GM23338 (cell line): ENCODE results near the gene WIPF1. TPM values are rescaled to one million over a fixed set of nuclear protein-coding genes. Genes with fewer than 3 reads are reported as not detected.

Source experiments
- ATAC-seq: fragments of 200-7000 bp; cut with Tn5 transposase; 3 replicates; pipeline ENCODE4 v1.9.1; 2020
- DNase-seq: peaks from one replicate; pipeline ENCODE4 v3.0.0-alpha.2; 2015; ENCODE audit warnings: low spot score
- H2AFZ ChIP-seq: fragments of 200-600 bp; sonication (generic); 2 replicates; pipeline ENCODE4 v1.8.0; 2016; ENCODE audit warnings: antibody characterized with exemption, mild to moderate bottlenecking, moderate library complexity
- H3F3A ChIP-seq: fragments of 200-600 bp; sonication (generic); replicated peaks from 2 replicates; pipeline ENCODE4 v1.8.0; 2017; ENCODE audit warnings: antibody characterized with exemption, mixed run types, low read depth
- H3K27ac ChIP-seq: fragments of 200-600 bp; sonication (generic); 2 replicates; pipeline ENCODE4 v1.6.1; 2016; ENCODE audit warnings: low read depth
- H3K27me3 ChIP-seq: fragments of 200-600 bp; sonication (generic); 2 replicates; pipeline ENCODE4 v1.8.0; 2016; ENCODE audit warnings: mild to moderate bottlenecking, mixed run types, moderate library complexity; ENCODE audit not compliant: insufficient read depth
- H3K36me3 ChIP-seq: fragments of 200-600 bp; sonication (generic); 2 replicates; pipeline ENCODE4 v1.8.0; 2016; ENCODE audit warnings: mild to moderate bottlenecking; ENCODE audit not compliant: insufficient read depth
- H3K4me1 ChIP-seq: fragments of 200-600 bp; sonication (generic); 2 replicates; pipeline ENCODE4 v1.8.0; 2016; ENCODE audit warnings: mild to moderate bottlenecking, moderate library complexity; ENCODE audit not compliant: insufficient read depth
- H3K4me2 ChIP-seq: fragments of 200-600 bp; sonication (generic); 2 replicates; pipeline ENCODE4 v1.7.1; 2017; ENCODE audit warnings: mixed run types
- H3K4me3 ChIP-seq: fragments of 200-600 bp; sonication (generic); 2 replicates; pipeline ENCODE4 v1.6.1; 2016; ENCODE audit warnings: mixed run types
- H3K79me2 ChIP-seq: fragments of 200-600 bp; sonication (generic); replicated peaks from 2 replicates; pipeline ENCODE4 v1.8.0; 2017; ENCODE audit warnings: mild to moderate bottlenecking; ENCODE audit not compliant: insufficient read depth
- H3K9me2 ChIP-seq: fragments of 200-600 bp; sonication (generic); 2 replicates; pipeline ENCODE4 v1.8.0; 2017; ENCODE audit not compliant: insufficient read depth
- H4K20me1 ChIP-seq: fragments of 200-600 bp; sonication (generic); replicated peaks from 2 replicates; pipeline ENCODE4 v1.8.0; 2017; ENCODE audit warnings: mild to moderate bottlenecking; ENCODE audit not compliant: insufficient read depth
- H3K27ac Mint-ChIP-seq: 2 replicates; pipeline ENCODE4 v1.8.0; 2020; ENCODE audit warnings: inconsistent platforms, mild to moderate bottlenecking, moderate library complexity, mixed read lengths
- H3K27me3 Mint-ChIP-seq: 3 replicates; pipeline ENCODE4 v1.8.0; 2022; ENCODE audit warnings: low read depth, mild to moderate bottlenecking, moderate library complexity, mixed read lengths, inconsistent platforms; ENCODE audit not compliant: insufficient read depth, poor library complexity
- H3K36me3 Mint-ChIP-seq: 3 replicates; pipeline ENCODE4 v1.8.0; 2021; ENCODE audit warnings: low read depth, mild to moderate bottlenecking, inconsistent platforms, moderate library complexity, mixed read lengths
- H3K4me1 Mint-ChIP-seq: 3 replicates; pipeline ENCODE4 v1.8.0; 2020; ENCODE audit warnings: mild to moderate bottlenecking, inconsistent platforms, mixed read lengths
- H3K4me3 Mint-ChIP-seq: 3 replicates; pipeline ENCODE4 v1.8.0; 2021; ENCODE audit warnings: moderate library complexity, mild to moderate bottlenecking, inconsistent platforms, mixed read lengths
- H3K9me3 Mint-ChIP-seq: 3 replicates; pipeline ENCODE4 v1.8.0; 2020; ENCODE audit warnings: moderate library complexity, mild to moderate bottlenecking, inconsistent platforms, mixed read lengths
- CREB1 ChIP-seq: fragments of 250-450 bp; sonication (Bioruptor Pico); IDR thresholded peaks from 2 replicates; pipeline ENCODE4 v1.5.0; 2020; ENCODE audit warnings: low read depth, mild to moderate bottlenecking, moderate library complexity
- EZH2 ChIP-seq: fragments of 200-600 bp; sonication (generic); IDR thresholded peaks from one replicate; pipeline ENCODE4 v1.8.0; 2017; ENCODE audit warnings: antibody characterized with exemption, mild to moderate bottlenecking, low read depth; ENCODE audit not compliant: unreplicated experiment
- EZH2phosphoT487 ChIP-seq: fragments of 200-600 bp; sonication (generic); IDR thresholded peaks from one replicate; pipeline ENCODE4 v1.8.1; 2018; ENCODE audit warnings: antibody characterized with exemption; ENCODE audit not compliant: unreplicated experiment
- JUNB ChIP-seq: IDR thresholded peaks from one replicate; pipeline ENCODE4 v1.6.1; 2016; ENCODE audit warnings: antibody characterized with exemption; ENCODE audit not compliant: unreplicated experiment
- NANOG ChIP-seq: IDR thresholded peaks from 2 replicates; pipeline ENCODE4 v1.6.1; 2016; ENCODE audit warnings: antibody characterized with exemption, borderline replicate concordance
- POLR2AphosphoS5 ChIP-seq: IDR thresholded peaks from 2 replicates; pipeline ENCODE4 v1.6.1; 2016; ENCODE audit warnings: antibody characterized with exemption, low read depth
- STAT1 ChIP-seq: IDR thresholded peaks from one replicate; pipeline ENCODE4 v1.6.1; 2016; ENCODE audit warnings: antibody characterized with exemption; ENCODE audit not compliant: unreplicated experiment
- ZNF114 ChIP-seq: fragments of 250-450 bp; sonication (Bioruptor Pico); IDR thresholded peaks from 2 replicates; pipeline ENCODE4 v1.5.0; 2020; ENCODE audit warnings: mild to moderate bottlenecking, moderate library complexity
- ZNF331 ChIP-seq: fragments of 250-450 bp; sonication (Bioruptor Pico); IDR thresholded peaks from 2 replicates; pipeline ENCODE4 v1.5.0; 2020; ENCODE audit warnings: low read depth, mild to moderate bottlenecking, moderate library complexity
- polyA plus RNA-seq: library from polyadenylated mRNA; unstranded; fragments of >200 nt; fragmentation: Nextera tagmentation; extraction: Ambion mirVana; gene quantifications from 2 replicates; pipeline ENCODE4 v1.2.1, GENCODE V29; 2016
- total RNA-seq: library from RNA; depleted of rRNA; stranded (reverse); fragments of >200 nt; shearing (Covaris generic); gene quantifications from 2 replicates; pipeline ENCODE4 v1.2.3, GENCODE V29; 2014
- TF ChIP-seq, protein P1 (sequence below), 2 experiments: fragments of 200-600 bp in 1 of 2; sonication (generic) in 1 of 2; conservative IDR thresholded peaks; 2 replicates each; pipeline versions ENCODE4 v1.5.1 to v1.6.1; 2016 to 2017; ENCODE audit warnings: antibody characterized with exemption in 2 of 2, low read depth in 2 of 2, mild to moderate bottlenecking in 2 of 2, moderate library complexity in 1 of 2
- TF ChIP-seq, protein P2 (sequence below): IDR thresholded peaks from one replicate; pipeline ENCODE4 v1.6.1; 2018; ENCODE audit warnings: antibody characterized with exemption; ENCODE audit not compliant: unreplicated experiment
- TF ChIP-seq, protein P3 (sequence below): IDR thresholded peaks from 2 replicates; pipeline ENCODE4 v1.6.1; 2016; ENCODE audit warnings: antibody characterized with exemption
- TF ChIP-seq, protein P4 (sequence below): fragments of 250-450 bp; sonication (Bioruptor Pico); IDR thresholded peaks from 2 replicates; pipeline ENCODE4 v1.5.0; 2020; ENCODE audit warnings: mild to moderate bottlenecking, moderate library complexity

The WIPF1 gene
- total and polyA plus RNA-seq, 2 experiments from 2014 or later = 3.0 to 6.0 TPM

DNA sequence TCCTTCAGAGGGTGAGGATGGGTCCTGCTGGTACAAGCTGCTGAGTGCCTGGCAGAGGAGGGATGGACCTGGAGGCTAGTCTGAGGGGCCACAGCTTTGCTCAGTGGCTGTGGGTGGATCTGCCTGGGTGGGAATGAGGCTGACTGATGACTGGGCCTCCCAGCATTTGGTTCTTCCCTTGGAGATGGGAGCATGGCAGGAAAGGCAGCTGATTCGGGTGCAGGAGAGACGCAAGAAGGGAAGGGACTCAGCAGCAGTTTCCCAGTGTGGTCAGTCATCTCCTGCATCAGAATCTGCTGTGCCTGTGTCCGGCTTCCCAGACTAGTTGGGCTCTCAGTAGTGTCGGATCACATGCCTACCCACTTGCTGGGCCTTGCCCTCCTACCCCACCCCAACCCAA lies 7.3 kb downstream of the WIPF1 start:
- Histone ChIP-seq H3K4me2 (no peak overlapping the region), H3K4me1 (peaks cover 14% of the 10 kb centered on the region), H3K9me2 (no peaks in the 10 kb centered on the region), H3K79me2 (no peaks in the 10 kb centered on the region), H2AFZ (no peak overlapping the region), H4K20me1 (no peaks in the 10 kb centered on the region), H3K27me3 (no peaks in the 10 kb centered on the region), H3K36me3 (no peaks in the 10 kb centered on the region), H3K27ac (no peak overlapping the region), H3K4me3 (no peak overlapping the region), H3F3A (no peaks in the 10 kb centered on the region)
- peaks cover 10% of the 10 kb centered on the region for H3K27me3 Mint-ChIP-seq
- TF ChIP-seq ZNF114 (CRISPR knock-in tag) = no peak
- no peak for TF ChIP-seq CREB1
- TF ChIP-seq, protein P1, sequence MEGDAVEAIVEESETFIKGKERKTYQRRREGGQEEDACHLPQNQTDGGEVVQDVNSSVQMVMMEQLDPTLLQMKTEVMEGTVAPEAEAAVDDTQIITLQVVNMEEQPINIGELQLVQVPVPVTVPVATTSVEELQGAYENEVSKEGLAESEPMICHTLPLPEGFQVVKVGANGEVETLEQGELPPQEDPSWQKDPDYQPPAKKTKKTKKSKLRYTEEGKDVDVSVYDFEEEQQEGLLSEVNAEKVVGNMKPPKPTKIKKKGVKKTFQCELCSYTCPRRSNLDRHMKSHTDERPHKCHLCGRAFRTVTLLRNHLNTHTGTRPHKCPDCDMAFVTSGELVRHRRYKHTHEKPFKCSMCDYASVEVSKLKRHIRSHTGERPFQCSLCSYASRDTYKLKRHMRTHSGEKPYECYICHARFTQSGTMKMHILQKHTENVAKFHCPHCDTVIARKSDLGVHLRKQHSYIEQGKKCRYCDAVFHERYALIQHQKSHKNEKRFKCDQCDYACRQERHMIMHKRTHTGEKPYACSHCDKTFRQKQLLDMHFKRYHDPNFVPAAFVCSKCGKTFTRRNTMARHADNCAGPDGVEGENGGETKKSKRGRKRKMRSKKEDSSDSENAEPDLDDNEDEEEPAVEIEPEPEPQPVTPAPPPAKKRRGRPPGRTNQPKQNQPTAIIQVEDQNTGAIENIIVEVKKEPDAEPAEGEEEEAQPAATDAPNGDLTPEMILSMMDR (conservative IDR thresholded peaks at IDR 0.05; ENCODE audit: low read depth in 2 of 2) = no peak
- TF ChIP-seq NANOG = no peak
- TF ChIP-seq, protein P2, sequence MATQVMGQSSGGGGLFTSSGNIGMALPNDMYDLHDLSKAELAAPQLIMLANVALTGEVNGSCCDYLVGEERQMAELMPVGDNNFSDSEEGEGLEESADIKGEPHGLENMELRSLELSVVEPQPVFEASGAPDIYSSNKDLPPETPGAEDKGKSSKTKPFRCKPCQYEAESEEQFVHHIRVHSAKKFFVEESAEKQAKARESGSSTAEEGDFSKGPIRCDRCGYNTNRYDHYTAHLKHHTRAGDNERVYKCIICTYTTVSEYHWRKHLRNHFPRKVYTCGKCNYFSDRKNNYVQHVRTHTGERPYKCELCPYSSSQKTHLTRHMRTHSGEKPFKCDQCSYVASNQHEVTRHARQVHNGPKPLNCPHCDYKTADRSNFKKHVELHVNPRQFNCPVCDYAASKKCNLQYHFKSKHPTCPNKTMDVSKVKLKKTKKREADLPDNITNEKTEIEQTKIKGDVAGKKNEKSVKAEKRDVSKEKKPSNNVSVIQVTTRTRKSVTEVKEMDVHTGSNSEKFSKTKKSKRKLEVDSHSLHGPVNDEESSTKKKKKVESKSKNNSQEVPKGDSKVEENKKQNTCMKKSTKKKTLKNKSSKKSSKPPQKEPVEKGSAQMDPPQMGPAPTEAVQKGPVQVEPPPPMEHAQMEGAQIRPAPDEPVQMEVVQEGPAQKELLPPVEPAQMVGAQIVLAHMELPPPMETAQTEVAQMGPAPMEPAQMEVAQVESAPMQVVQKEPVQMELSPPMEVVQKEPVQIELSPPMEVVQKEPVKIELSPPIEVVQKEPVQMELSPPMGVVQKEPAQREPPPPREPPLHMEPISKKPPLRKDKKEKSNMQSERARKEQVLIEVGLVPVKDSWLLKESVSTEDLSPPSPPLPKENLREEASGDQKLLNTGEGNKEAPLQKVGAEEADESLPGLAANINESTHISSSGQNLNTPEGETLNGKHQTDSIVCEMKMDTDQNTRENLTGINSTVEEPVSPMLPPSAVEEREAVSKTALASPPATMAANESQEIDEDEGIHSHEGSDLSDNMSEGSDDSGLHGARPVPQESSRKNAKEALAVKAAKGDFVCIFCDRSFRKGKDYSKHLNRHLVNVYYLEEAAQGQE = no peak
- TF ChIP-seq, protein P3, sequence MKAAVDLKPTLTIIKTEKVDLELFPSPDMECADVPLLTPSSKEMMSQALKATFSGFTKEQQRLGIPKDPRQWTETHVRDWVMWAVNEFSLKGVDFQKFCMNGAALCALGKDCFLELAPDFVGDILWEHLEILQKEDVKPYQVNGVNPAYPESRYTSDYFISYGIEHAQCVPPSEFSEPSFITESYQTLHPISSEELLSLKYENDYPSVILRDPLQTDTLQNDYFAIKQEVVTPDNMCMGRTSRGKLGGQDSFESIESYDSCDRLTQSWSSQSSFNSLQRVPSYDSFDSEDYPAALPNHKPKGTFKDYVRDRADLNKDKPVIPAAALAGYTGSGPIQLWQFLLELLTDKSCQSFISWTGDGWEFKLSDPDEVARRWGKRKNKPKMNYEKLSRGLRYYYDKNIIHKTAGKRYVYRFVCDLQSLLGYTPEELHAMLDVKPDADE = no peak
- TF ChIP-seq, protein P4, sequence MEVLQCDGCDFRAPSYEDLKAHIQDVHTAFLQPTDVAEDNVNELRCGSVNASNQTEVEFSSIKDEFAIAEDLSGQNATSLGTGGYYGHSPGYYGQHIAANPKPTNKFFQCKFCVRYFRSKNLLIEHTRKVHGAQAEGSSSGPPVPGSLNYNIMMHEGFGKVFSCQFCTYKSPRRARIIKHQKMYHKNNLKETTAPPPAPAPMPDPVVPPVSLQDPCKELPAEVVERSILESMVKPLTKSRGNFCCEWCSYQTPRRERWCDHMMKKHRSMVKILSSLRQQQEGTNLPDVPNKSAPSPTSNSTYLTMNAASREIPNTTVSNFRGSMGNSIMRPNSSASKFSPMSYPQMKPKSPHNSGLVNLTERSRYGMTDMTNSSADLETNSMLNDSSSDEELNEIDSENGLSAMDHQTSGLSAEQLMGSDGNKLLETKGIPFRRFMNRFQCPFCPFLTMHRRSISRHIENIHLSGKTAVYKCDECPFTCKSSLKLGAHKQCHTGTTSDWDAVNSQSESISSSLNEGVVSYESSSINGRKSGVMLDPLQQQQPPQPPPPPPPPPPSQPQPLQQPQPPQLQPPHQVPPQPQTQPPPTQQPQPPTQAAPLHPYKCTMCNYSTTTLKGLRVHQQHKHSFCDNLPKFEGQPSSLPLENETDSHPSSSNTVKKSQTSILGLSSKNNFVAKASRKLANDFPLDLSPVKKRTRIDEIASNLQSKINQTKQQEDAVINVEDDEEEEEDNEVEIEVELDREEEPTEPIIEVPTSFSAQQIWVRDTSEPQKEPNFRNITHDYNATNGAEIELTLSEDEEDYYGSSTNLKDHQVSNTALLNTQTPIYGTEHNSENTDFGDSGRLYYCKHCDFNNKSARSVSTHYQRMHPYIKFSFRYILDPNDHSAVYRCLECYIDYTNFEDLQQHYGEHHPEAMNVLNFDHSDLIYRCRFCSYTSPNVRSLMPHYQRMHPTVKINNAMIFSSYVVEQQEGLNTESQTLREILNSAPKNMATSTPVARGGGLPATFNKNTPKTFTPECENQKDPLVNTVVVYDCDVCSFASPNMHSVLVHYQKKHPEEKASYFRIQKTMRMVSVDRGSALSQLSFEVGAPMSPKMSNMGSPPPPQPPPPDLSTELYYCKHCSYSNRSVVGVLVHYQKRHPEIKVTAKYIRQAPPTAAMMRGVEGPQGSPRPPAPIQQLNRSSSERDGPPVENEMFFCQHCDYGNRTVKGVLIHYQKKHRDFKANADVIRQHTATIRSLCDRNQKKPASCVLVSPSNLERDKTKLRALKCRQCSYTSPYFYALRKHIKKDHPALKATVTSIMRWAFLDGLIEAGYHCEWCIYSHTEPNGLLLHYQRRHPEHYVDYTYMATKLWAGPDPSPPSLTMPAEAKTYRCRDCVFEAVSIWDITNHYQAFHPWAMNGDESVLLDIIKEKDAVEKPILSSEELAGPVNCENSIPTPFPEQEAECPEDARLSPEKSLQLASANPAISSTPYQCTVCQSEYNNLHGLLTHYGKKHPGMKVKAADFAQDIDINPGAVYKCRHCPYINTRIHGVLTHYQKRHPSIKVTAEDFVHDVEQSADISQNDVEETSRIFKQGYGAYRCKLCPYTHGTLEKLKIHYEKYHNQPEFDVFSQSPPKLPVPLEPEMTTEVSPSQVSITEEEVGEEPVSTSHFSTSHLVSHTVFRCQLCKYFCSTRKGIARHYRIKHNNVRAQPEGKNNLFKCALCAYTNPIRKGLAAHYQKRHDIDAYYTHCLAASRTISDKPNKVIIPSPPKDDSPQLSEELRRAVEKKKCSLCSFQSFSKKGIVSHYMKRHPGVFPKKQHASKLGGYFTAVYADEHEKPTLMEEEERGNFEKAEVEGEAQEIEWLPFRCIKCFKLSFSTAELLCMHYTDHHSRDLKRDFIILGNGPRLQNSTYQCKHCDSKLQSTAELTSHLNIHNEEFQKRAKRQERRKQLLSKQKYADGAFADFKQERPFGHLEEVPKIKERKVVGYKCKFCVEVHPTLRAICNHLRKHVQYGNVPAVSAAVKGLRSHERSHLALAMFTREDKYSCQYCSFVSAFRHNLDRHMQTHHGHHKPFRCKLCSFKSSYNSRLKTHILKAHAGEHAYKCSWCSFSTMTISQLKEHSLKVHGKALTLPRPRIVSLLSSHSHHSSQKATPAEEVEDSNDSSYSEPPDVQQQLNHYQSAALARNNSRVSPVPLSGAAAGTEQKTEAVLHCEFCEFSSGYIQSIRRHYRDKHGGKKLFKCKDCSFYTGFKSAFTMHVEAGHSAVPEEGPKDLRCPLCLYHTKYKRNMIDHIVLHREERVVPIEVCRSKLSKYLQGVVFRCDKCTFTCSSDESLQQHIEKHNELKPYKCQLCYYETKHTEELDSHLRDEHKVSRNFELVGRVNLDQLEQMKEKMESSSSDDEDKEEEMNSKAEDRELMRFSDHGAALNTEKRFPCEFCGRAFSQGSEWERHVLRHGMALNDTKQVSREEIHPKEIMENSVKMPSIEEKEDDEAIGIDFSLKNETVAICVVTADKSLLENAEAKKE (CRISPR knock-in tag) = no peak
- TF ChIP-seq EZH2 = no peak
- TF ChIP-seq STAT1 = no peak
- TF ChIP-seq ZNF331 (CRISPR knock-in tag) = no peak
- no peak for TF ChIP-seq EZH2phosphoT487
- TF ChIP-seq JUNB = no peak
- no peak for TF ChIP-seq POLR2AphosphoS5
- DNase-seq = no peak
- no peaks in the 10 kb centered on the region for H3K9me3 Mint-ChIP-seq
- peaks cover 29% of the 10 kb centered on the region for H3K4me1 Mint-ChIP-seq
- no peak overlapping the region for H3K4me3 Mint-ChIP-seq
- no peak overlapping the region for H3K27ac Mint-ChIP-seq
- no peaks in the 10 kb centered on the region for H3K36me3 Mint-ChIP-seq
- ATAC-seq = no peak
